ENCODE results near the gene NHLRC4. TPM values are rescaled to one million over a fixed set of nuclear protein-coding genes. Genes with fewer than 3 reads are reported as not detected.

Gene NHLRC4
- total and polyA plus RNA-seq, 9 of the 15 experiments (the other 6 are each of a cell fraction or from before 2014, with no cell fraction given) = 0.24 to 3.7 (median 1.3) TPM; not detected in 2

DNA sequence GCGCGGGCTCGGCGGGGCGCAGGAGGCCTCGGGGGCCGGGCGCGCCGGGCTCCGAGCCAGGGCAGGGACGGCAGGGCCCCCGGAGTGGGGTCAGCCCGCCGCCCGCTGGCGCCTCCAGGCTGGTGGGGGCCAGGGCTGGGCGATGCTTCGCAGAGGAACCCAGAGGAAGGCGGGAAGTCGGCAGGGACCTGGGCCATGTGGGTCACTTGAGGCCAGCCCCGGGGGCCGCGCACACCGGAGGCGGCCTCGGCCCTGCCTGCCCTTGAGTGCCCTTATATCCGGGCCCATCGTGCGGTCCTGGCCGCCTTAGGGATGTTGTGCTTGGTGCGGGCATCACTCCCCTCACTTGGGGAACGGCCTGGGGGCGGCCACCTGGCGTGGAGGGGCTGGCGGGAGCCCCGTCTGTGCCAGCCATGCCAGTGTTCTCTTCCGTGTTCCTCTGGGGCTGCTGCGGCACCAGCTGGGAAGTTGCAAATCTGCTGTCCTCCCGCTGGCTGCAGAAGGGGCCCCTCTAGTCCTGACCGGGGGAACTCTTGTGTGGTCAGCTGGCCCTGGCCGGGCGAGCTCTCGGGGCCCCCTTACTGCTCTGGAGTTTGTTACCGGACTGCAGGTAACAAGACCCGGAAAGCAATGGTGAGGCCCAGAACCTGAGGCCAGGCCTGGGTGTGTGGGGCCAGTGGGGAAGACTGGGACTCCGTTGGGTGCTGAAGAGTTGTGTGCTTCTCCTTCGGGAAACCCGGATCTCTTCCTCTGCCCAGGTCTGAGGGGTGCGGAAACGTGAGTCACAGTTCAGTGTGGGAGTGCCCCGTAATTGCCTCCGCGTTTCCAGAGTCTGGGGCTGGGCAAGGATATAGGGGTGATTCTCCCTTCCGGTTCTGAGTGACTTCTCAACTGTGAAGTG is 38.4 kb upstream of the NHLRC4 start (continued):
- TF ChIP-seq, protein P1, sequence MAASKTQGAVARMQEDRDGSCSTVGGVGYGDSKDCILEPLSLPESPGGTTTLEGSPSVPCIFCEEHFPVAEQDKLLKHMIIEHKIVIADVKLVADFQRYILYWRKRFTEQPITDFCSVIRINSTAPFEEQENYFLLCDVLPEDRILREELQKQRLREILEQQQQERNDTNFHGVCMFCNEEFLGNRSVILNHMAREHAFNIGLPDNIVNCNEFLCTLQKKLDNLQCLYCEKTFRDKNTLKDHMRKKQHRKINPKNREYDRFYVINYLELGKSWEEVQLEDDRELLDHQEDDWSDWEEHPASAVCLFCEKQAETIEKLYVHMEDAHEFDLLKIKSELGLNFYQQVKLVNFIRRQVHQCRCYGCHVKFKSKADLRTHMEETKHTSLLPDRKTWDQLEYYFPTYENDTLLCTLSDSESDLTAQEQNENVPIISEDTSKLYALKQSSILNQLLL (CRISPR knock-in tag; IDR thresholded peaks at IDR 0.05; ENCODE audit: borderline replicate concordance) = no peak
- TF ChIP-seq SRSF1 (IDR thresholded peaks at IDR 0.05; ENCODE audit: low read depth, low read length) = no peak
- no peak for TF ChIP-seq PCBP1 (IDR thresholded peaks at IDR 0.05; ENCODE audit: low read depth, low read length, poor library complexity, severe bottlenecking)
- no peak for TF ChIP-seq ZNF165 (CRISPR knock-in tag; IDR thresholded peaks at IDR 0.05; ENCODE audit: borderline replicate concordance)
- TF ChIP-seq ERF (CRISPR knock-in tag; IDR thresholded peaks at IDR 0.05) = no peak
- TF ChIP-seq GMEB1 (CRISPR knock-in tag; IDR thresholded peaks at IDR 0.05) = no peak
- no peak for TF ChIP-seq BRD9 (IDR thresholded peaks at IDR 0.05; ENCODE audit: low read depth, partially characterized antibody)
- TF ChIP-seq ZBTB7A (IDR thresholded peaks at IDR 0.05; ENCODE audit: borderline replicate concordance, control insufficient read depth, low read depth, low read length) = no peak
- no peak for TF ChIP-seq BCOR (IDR thresholded peaks at IDR 0.05)
- TF ChIP-seq HDAC2 (IDR thresholded peaks at IDR 0.05) = no peak
- peak; percentile 69 for TF ChIP-seq EGR1 (conservative IDR thresholded peaks at IDR 0.05)
- 0 out of 2 replicates have a peak, but pooled peaks have one; percentile 40 for TF ChIP-seq FOXP1 (CRISPR knock-in tag; IDR thresholded peaks at IDR 0.05)
- TF ChIP-seq NUFIP1 (IDR thresholded peaks at IDR 0.05; ENCODE audit: partially characterized antibody) = no peak
- no peak for TF ChIP-seq ZNF764 (CRISPR knock-in tag; IDR thresholded peaks at IDR 0.05; ENCODE audit: low read depth)
- no peak for TF ChIP-seq FOXP4 (CRISPR knock-in tag; IDR thresholded peaks at IDR 0.05; ENCODE audit: borderline replicate concordance)
- TF ChIP-seq, protein P2, sequence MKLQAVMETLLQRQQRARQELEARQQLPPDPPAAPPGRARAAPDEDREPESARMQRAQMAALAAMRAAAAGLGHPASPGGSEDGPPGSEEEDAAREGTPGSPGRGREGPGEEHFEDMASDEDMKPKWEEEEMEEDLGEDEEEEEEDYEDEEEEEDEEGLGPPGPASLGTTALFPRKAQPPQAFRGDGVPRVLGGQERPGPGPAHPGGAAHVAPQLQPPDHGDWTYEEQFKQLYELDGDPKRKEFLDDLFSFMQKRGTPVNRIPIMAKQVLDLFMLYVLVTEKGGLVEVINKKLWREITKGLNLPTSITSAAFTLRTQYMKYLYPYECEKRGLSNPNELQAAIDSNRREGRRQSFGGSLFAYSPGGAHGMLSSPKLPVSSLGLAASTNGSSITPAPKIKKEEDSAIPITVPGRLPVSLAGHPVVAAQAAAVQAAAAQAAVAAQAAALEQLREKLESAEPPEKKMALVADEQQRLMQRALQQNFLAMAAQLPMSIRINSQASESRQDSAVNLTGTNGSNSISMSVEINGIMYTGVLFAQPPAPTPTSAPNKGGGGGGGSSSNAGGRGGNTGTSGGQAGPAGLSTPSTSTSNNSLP (IDR thresholded peaks at IDR 0.05; ENCODE audit: borderline replicate concordance, low read depth, low read length) = no peak
- TF ChIP-seq THRB (CRISPR knock-in tag; conservative IDR thresholded peaks at IDR 0.05) = no peak
- TF ChIP-seq ZNF408 (CRISPR knock-in tag; IDR thresholded peaks at IDR 0.05; ENCODE audit: low read depth) = no peak
- no peak for TF ChIP-seq SIN3B (IDR thresholded peaks at IDR 0.05; ENCODE audit: low read depth)
